Activated naive CD8-positive, alpha-beta T cell treated with anti-CD3 and anti-CD28 coated beads, Interleukin-2, amount 50 U/mL, for 16 hours (primary cell): ENCODE data around the gene SYT2.
"Not testable (repeated sequence)": the region's sequence is repeated elsewhere in the genome, so short reads cannot be mapped to it uniquely, and the experiment has no call there.

ENCODE experiments used
- DNase-seq: peaks from one replicate; pipeline ENCODE4 v3.0.0-alpha.2; 2020; ENCODE audit warnings: low read depth, low spot score

The SYT2 gene

DNA sequence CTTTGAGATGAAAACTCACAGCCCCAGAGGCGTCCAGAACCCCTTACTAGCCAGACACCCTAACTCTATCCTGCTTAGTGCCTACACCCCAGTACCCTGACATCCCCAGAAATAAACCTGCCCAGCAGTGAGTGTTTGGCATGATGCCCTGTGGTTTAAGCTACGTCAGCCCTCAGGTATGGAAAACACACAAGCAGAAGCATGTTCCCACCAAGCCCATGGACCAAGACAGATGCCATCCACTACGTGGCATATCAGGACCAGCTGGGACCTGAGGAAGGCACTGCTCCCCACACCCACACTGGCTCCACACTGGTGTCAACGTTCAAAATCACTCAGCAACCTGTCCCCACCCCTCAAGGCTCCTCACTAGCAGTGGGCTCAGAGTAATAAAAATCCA is 116.4 kb downstream of the SYT2 start:
- no peak for DNase-seq

GRCh38 chr1:202592146-202592545 is 118.1 kb downstream of the SYT2 start:
- DNase-seq: no peak

- no peak for DNase-seq
Measured at GRCh38 chr1:202591515-202591914, 118.7 kb downstream of the SYT2 start.

GRCh38 chr1:202590975-202591411 is 119.3 kb downstream of the SYT2 start:
- no peak for DNase-seq

GRCh38 chr1:202590126-202590525 is 120.1 kb downstream of the SYT2 start:
- no peak for DNase-seq

DNA sequence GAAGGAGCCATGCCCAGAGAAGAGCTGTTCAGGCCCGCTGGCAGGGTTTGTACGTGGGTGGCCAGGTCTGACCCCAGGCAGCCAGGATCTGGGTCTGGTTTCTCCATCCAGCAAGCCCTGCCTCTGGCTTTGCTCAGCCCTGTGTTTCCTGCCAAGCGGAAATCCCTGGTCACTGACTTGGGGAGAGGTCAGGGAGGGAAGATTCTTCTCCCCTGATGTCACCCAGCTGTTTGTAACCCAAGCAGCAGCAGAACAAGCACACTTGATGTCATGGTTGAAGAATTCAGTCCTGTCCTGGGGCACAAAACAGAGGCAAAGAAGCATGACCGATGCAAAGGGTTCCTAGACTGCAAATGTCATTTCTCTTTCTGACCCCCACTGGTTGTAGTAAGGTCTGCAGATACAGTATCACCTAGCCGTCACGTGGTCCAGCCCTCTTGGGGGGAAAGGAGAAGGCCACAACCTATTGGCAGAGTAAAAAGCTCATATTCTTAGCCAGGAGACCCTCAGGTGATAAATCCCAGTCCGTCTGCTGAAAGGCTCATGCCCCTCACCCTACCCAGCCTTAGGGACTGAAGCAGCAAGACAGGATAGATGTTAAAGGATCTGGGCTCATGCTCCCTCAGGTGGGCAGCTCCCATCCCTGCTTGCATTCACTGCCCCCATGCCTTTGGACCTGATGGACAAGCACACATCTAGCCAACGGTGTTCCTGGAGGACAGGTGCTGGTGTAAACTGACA is 120.9 kb downstream of the SYT2 start:
- DNase-seq: no peak

DNA sequence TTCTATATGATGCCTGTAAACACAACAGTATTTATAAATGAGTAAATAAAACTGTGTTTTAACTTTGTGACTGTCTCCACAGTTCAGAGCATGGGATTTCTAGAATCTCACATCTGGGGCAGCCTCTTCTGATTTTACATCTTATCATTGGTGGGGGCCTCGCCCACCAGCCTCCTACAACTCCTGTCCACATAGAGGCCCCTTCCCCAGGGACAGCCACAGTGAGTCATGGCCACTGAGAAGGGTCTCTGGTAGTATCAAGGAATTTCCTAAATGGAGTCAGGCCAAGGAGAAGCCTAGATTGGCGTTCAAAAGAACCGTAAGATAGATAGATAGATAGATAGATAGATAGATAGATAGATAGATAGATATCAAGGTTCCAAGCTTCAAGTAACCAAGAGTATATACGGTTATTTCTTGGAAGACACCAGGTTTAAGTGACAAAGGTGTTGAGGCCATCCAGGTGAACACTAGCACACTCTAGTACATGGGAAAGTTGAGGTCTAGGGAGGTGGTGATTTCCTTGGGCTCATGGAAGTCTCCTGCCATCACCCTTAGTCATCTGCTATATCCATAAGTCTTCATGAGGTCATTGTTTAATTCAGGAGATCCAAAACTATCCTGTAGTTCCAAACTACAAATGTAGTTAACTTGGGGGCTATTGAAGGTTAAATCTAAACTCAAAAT is 121.6 kb downstream of the SYT2 start:
- DNase-seq: no peak

DNA sequence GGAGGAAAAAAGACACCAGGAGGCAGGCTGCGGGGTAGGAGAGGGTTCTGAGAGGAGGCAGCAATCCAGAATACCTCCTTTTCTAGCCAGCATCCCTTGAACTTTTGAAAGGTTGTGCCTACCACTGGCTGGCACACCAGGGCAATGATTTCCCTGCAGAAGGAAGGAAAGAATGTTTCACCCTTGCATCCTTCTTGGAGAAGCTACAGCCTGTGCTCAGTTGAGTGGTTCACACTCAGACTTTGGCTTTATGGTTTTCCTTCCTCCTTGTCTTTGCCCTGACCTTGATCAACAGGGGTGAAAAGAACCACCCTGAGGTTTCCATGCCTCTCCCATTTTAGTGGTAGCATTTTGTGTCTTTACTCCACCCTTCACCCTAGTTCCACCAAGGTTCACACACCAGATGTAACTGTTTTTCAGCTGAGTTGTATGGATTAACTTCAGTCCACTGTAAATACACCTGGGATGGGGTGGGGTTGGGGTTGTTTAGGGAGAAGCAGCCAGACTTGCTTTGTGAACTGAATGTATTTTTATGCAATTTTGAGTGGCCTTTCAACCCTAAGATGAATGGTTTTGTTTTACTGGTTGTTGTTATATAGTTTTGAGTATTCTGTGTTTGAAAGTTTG is 122.3 kb downstream of the SYT2 start:
- no peak for DNase-seq

DNA sequence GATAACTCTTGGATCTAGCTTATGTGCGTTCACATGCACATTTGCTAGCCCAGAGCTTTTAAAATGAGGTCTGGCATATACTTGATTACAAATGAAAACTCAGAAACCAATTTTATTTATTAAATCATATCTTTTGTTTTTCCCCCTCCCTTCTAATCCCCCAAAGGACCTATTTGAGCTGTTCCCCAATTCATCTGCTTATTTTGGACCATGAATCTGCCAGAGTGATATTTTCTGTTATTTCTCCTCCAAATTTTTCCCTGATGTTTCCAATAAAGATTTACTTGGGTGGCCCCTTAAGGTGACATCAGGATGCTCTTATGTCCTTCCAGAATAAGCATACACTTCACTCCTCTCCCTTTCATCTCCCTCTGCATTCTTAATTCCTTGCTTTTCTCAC is 123.4 kb downstream of the SYT2 start:
- no peak for DNase-seq

GRCh38 chr1:202586018-202586821 is 124.0 kb downstream of the SYT2 start:
- DNase-seq: no peak

- DNase-seq: no peak
Measured at GRCh38 chr1:202585590-202585933, 124.7 kb downstream of the SYT2 start.

- DNase-seq: no peak
Measured at GRCh38 chr1:202584707-202585589, 125.3 kb downstream of the SYT2 start.

- not testable (repeated sequence) for DNase-seq
Measured at GRCh38 chr1:202582350-202582749, 127.9 kb downstream of the SYT2 start.

GRCh38 chr1:202580619-202581018 is 129.6 kb downstream of the SYT2 start:
- DNase-seq: no peak

DNA sequence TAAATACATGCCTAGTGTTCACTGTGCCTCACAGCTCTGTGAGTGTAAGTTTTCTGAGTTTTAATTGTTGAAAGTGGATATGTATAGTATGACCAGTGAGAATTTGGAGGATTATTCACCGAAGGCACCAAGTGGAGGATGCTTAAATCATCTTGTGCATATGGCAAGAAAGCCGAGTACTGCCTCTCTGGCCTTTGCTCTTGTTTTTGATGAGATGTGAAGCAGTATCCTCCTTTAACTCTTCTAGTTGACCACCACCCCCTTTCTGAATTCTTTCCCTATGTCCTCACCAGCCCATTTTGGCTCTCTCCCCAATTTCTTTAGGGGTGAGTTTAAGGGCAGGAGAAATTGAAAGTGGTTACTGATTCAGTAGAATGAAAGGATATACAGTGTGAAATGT is 130.4 kb downstream of the SYT2 start:
- DNase-seq: no peak

GRCh38 chr1:202578565-202578964 is 131.7 kb downstream of the SYT2 start:
- no peak for DNase-seq

GRCh38 chr1:202578001-202578504 is 132.2 kb downstream of the SYT2 start:
- DNase-seq: no peak

DNA sequence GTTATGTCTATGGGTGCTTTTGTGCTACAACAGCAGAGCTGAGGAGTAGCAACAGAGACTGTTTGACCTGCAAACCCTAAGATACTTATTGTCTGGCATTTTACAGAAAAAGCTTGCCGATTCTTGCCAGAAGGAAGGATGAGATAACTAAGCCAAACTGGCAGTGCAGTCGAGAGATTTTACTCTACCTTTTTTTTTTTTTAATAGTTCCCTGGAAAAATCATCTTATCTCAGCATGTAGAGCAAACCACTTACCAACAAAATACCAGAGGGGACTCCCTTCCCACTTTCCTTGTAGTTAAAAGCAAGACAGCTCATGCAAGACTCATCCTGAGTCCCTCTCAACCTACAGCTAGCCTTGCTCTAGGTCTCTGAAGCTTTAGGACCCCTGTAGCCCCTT is 132.9 kb downstream of the SYT2 start:
- DNase-seq: no peak

- no peak for DNase-seq
Measured at GRCh38 chr1:202576816-202577215, 133.4 kb downstream of the SYT2 start.

DNA sequence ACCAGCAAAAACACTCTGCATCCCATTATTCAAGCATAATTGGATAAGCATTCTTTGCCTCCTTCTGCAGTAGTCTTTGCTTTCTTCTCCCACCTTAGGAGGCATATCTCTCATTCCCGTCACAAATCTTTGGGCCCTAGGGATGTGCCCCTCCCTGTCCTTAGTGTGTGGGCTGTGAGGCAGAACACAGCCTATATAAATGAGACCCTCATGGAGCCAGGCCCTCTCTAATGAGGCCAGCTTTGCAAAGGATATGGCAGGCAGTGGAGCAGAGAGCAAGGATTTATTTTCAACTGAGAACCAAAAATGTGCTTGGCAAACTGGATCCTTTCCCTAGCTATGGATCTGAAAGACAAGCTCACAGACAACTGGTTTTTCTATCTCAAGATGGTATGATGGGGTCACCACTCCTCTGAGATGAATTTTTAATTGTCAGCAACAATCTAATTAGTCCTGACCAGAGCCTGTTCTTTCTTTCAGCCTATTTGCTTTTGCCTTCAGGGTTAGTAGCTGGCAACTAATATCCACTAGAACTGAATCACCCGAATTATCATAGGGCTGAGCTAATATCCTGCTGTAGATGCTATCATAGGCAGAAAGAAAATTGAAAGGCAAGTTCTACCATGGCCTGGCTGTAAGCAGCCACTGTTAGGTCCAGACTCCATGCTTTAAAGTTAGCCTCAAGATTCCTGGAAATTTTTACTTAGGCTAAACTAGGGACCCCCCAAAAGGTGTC is 134.2 kb downstream of the SYT2 start:
- DNase-seq: no peak
